GM21717 (cell line): Measurements from ENCODE around the gene CREG1.
"Not testable (repeated sequence)": the region's sequence is repeated elsewhere in the genome, so short reads cannot be mapped to it uniquely, and the experiment has no call there.

Source experiments
- ATAC-seq: cut with Tn5 transposase; IDR thresholded peaks from one replicate; pipeline ENCODE4 v1.9.1; 2021; ENCODE audit warnings: mild to moderate bottlenecking, moderate library complexity; ENCODE audit not compliant: unreplicated experiment

Gene CREG1

DNA sequence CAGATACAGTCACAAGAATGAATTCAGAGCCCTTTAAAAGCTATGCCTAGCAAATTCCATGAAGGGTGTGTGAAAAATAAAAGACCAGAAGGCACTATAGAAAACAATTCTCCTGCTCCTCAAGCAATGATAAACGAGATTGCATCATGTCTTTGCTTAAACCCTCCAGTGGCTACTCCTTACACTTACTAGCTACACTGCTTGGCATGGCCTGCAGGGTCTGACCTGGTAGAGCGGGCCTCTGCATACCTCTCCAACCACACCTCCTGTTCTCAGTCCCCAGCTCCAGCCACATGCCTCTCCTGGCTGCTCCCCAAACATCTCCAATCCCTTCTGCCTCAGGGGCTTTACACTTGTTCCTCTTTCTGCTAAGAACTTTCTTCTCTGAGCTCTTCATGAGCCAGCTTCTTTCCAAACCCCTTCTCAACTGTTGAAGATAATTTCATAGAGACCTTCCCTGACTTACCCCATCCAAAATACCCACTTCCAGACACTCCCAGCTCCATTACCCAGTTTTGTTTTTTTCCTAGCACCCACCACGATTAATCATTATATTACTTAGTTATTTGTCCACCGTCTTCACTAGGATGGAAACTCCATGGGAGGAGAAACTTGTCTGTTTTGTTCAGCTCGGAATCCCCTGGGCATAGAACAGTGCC lies 11.2 kb upstream of the CREG1 start:
- no peak for ATAC-seq

DNA sequence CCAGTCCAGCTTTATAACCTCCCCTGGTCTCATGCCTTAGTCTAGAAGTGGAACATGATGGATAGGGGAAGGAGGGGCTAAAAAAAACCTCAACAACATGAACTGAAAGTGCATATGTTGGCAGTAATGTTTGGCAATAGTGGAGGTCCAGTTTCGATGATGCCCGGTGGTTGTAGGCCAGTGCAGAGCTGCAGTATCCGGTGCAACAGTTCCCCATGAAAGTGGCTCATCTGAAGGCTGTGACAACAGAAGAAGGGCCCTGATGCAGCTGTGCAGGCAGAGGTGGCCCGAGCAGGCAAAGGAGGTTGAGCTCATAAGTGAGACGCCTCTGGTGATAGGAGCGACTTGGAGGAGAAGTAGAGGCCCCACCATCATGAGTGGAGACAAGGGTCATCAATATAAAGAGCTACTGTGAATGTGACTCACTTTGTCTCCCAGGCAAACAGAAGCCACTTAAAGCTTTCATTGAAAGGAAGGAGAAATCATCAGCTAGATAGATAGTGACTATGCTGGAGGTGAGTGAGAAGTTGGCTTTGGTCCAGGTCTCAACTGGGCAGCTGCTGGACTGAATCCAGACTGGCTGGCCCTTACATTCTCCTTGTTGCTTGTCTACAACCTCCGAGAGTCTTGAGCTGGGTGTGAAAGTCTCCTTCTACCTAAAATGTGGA lies 10.2 kb upstream of the CREG1 start:
- no peak for ATAC-seq

DNA sequence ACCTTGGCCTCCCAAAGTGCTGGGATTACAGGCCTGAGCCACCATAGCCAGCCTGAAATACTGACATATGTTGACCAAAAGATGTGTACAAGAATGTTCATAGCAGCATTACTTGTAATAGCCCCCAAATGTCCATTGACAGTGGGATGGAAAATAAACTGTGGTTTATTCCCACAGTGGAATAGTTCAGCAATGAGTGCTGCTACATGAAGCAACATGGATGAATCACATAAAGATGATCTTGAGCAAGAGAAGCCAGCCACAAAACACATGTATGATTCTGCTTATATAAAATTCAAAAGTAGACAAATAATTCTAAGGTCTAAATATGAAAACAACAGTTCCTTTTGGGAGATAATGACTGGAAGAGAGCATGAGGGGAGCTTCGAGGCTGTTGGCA lies 9.1 kb upstream of the CREG1 start:
- no peak for ATAC-seq

DNA sequence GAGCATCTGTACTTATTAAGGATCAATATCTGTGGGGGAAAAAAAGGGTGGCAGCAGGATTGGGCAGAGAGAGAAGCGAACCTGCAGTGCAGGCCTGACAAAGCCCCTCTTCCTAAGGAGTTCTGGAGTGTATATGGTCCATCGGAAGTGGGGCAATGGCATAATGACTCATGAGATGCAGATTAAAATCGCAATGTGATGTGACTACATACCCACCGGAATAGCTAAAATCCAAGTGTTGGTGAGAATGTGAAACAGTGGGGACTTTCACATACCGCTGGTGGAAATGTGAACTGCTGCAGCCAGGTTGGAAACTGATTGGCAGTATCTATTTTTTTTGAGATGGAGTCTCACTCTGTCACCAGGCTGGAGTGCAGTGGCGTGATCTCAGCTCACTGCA lies 8.2 kb upstream of the CREG1 start:
- ATAC-seq, result no peak

DNA sequence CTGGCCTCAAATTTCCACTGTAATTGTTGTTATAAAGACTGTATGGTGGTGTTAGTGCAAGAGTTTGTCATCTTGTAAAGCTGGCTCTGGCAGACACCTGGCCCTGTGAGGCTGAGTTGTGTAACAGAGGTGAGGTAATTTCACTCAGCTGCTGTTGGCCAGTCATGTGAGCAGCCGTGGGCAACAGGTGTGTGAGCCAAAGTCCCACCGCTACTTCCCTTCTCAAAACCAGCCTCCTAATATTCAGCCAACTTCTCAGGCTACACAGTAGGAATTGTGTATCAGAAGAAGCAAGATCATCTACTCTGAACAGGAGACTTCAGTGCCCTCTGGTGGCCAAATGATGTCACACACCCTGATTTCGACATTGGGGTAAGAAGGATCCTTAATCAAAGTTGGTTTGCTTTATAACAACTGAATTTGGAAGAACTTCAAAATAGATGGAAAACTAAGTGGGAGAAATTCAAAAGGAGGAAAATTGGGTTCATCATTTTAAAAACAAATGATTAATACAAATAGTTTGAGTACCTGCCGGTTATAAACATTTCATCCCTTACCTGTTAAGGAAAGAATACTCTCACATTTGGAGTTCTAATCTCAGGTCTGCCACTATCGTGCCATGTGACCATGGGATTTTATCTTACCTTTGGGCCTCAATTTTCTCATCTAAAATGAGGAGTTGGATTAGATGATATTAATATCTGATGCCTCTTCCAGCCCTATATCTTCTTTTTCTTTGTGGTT lies 2.6 kb upstream of the CREG1 start:
- no peak for ATAC-seq

DNA sequence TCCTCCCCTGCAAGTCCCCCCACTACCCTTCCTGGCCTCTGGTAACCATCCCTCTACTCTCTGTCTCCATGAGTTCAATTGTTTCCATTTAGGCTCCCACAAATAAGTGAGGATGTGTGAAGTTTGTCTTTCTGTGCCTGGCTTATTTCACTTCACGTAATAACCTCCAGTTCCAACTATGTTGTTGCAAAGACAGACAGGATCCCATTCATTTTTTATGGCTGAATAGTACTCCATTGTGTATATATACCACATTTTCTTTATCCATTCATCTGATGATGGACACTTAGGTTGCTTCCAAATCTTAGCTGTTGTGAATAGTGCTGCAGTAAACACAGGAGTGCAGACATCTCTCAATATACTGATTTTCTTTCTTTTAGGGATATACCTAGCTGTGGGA lies 1.5 kb upstream of the CREG1 start:
- ATAC-seq, result not testable (repeated sequence)

DNA sequence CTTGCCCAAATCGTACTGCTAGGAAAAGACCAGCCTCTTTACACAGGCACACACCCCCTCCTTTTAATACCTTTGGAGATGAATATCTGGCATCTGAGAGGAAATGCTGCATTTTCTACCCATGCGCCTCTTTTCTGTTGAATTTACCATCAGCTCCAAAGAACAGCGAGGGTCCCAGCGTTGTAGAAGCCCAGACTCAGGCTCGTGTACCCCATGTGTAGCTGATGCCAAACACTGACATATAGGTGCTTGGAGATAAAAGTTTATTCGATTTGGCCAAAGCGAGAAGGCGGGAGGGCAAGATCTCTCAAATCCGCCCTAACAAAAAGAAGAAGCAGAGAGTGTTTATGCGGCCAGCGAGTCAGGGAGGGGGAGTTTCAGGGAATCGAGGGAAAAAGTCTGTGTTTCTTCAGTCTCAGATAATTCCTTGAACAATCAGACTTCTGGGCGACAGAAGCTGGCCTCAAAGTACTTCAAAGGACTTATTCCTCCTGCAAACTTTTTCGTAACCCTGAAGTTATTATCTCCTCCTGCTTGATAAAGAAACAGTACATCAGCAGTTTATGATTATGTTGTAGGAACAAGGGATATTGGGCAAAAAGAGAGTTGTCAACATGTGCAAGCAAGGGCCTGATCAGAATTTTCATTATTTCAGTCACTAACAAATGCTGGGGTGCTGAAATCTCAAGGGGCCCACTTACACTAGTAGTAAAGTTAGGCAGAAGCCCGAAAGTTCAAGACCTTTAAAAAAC lies 642 bp upstream of the CREG1 start:
- ATAC-seq, result peak; percentile 25

DNA sequence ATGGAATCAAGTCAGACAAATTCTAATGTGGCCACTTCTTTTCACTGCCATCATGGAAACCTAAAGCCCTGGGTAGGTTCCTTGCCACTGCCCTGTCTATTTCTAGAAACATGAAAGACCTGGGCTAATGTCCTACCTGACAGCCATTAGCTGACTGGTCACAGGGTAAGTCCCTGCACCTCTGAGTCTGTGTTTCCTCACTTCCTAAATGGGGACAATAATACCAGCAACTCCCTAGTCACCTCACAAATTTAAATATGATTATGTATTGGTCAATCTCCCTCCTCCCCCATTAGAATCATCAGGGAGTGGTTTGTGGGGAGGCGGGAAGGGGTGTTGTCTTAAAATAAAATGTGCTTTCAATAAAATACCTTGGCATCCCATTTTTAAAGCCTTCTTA lies 2.2 kb downstream of the CREG1 start:
- no peak for ATAC-seq

DNA sequence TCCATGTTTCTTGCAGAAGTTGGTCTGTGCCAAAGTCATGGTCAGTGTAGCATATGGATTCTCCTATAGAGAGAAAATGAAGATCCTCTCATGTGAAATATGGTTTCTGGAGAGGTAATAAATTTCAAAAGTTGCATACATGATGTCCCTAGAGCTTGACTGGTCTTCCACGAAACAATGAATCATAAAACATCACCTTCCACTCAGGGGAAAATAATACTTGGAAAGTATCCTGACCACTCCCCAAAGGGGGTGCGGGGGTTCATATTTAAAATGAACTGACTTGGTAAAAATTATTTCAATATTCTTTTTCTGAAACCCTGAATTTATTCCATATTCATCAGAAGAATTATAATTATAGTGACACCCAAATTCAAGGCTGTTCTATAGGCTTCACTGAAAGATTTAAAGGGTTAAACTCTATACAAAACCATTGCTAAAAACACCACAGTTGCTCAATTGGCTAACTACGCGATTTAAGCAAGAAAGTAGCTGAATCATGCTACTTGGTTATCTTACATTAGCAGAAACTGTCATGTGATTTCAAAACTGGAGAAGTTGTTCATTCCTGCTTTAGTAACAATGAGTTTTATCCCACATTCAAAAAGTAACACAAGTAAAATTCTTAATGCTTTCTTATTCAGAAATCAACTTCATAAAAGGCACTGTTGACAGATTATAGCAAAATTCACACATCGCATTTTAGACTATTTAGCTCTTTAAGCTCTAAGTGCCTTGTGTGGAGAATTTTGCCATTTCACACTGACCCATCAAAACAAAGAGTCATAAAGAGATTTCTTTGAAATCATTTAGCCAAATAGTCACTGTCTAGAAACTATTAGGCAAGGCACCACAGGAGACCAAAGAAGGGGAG lies 5.3 kb downstream of the CREG1 start:
- no peak for ATAC-seq

DNA sequence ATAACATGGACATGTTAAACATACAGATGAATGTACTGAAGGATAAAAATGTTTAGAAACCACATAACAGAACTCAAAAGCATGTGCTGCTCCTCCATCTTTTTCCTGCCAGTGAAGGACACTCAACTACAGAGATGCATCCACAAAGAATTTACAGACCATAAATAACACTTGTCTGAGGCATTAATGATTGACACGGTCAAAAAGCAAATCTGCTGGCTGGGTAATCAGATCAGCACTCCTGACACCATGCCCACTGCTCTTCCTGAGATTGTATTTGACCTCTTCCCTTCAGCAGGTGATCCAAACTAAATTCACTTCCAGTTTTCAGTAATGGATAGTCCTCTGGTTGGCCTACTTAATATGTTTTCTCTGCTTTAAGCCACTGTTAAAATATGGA lies 6.6 kb downstream of the CREG1 start:
- no peak for ATAC-seq

DNA sequence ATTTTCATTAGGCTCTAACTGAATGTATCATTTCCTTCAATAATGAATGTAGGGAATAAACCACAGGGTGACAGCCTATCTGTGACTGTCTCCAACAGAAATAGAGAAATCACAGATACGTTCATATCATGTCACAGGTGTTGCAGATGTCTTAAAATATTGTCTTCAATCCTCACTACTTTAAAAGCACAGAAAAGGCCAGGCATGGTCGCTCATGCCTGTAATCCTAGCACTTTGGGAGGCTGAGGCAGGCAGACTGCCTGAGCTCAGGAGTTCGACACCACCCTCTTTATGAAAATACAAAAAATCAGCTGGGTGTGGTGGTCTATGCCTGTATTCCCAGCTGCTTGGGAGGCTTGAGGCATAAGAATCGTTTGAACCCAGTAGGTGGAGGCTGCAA lies 8.2 kb downstream of the CREG1 start:
- ATAC-seq, result no peak

DNA sequence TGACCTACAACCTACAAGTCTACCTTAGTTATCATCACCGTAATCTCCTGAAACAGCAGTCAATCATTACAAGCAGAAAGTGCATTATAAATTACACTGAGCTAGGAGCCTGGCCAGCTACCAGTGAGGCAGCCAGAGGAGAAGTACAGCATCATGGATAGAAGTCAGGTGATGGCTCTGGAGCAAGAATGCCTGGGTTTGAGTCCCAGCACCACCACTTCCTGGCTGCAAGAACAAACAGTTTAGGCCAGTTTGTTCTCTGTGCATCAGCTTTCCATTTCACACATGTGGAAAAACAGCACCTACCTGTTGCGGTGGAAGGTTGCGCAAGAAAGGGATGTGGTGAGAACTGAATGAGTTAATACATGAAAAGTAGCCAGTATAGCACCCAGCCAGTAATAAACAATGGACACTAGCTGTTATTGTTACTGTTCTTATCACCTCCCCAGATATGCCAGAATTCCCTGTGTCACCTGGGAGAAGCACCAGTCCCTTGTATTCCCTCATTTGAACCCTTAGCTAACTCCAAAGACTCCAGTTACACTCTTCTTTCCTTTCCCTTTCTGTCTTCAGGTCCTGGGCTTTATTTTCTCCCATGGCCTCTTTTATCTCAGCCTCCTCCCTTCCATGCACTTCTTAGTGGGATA lies 9.0 kb downstream of the CREG1 start:
- ATAC-seq, result no peak

DNA sequence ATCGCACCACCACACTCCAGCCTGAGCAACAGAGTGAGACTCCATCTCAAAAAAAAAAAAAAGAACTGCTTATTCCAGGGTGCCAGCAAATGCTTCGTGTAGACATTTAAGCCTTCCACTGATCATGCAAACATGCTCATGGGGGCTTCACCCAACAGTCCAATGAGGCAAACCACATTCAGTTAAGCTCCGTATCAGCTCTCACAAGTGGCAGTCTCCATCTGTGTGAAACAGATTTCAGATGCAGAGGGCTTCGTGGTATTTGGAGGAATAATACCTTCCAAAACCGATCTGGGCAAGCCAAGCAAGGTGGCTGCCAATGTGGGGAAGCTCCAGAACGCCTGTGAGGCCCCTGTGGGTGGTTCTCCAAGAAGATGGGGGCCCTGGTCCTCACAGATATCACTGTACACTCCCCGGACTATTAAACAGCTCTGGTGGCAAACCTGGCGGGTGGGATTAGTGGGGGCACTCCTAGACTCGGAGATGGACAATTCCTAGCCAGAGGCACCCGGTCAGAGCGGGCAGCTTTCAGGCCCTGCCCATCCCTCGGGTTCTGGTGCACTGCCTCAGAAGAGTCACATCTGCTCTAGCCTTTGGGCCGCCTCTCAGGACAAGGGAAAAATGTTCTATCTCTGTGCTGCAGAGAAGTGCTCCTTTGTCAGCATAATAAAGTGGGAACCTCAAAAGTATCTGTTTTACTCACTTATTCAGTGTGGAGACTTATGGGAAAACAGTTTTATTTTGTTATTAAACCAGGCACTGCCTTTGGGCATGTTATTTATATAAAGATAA lies 10.2 kb downstream of the CREG1 start:
- no peak for ATAC-seq

DNA sequence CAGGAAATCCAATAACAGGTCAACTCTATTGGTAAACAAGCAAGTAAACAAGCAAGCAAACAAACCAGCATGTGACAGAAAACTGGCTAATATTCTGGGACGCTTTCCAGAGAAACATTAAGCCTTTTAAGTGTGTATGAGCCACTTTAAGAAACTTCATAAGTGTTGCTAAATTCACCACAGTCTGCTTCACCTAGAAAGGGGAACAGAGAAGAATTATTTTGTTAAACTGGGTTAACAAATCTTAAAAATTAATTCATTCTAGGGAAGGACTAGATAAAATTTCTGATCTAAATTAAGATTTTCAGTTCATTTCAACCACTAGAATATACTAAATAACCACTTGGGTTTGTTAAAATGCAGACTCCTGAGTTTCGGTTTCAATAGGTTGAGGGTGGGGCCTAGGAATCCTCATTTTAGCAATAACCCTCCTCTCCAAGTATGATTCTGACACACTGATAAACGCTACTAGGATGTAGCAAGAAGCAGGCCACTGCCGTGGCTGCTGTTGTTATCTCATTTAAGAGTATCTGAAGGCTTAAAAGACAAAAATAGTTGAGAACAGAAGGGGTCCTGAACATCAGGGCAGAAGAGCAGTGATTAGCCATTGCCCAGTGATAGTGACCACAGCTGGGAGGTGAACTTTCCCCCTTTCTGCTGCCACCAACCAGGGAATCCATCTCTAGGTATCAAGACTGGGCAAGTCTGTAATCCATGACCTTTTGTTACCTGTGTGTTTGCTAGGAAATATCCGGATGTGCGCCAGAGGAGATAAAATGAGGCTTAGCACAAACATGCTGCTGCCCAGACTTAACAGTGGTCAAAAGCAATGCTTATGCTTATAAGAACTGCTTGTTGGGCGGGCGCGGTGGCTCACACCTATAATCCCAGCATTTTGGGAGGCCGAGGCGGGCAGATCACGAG lies 11.2 kb downstream of the CREG1 start:
- ATAC-seq, result no peak

DNA sequence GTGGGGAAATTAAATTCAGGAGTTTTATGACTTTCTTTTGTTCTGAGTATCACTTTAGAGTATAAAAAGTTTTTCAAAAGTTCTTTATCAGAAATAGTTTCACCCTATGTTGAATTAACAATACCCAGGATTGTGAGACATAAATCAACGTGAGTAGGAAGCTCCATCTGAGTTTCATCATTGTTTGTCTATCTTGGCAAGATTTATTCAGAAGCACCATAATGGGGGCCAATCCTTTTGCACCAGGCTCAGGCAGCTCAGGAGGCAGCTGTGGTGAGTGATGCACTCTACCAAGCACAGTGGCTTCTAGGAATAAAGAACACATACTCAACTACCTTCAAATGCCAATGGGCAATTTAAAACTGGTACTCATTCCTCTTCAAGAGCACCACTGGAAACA lies 12.0 kb downstream of the CREG1 start:
- ATAC-seq, result no peak

DNA sequence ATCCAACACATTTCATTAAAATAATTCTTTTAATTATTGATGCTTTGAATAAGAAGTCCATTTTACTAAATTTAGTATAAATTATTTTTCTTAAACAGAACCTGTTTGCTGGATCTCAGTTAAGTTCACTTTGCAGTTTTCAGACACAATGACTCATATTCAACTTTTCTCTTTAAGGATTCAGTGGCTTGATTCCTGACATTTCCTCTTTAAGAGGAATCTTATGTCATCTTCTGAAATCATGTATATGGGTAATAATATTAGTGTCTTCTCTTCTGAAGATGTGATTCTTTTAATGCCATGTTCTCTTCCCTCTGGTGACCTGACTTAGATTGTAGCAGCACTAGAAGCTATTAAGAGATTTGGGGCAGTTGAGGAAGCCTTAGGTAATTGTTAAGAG lies 12.6 kb downstream of the CREG1 start:
- no peak for ATAC-seq

DNA sequence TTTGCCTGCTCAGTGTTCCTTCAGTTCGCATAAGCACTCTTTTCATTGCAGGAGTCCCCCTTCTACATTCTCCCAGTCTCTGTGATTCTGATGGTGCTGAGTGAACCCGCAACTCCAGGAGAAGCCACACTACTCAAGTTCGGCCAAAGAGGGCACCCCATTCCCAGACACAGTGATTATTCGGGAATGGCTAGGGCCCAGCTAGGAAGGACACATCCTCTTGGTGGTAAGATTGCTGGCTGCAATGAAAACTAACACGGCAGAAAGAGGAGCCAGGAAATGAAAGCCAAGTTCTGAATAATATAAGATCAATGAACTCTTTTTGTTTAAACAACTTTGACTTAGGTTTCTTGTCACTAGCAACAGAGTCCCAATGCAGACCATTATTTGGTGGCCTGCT lies 14.9 kb downstream of the CREG1 start:
- no peak for ATAC-seq

DNA sequence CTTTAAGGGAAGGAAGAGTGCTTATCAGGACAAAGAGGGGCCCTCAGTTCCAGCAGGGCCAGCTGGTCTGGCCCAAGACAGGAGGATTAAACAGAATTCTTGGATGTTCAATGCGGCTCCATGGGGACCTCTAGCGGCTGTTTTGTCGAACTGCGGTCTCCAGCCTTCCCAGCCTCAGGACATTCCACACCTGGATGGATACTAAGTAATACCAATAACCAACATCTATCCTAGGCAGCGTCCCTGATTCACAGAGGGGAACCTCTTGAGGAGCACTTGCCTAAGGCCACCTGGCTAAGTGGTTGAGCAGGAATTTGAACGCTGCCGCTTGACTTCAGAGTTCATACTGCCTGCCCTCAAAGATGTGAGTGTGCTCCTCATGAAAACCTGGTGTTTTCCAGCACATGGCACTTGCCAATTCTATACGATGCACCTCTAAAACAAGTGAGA lies 19.7 kb downstream of the CREG1 start:
- no peak for ATAC-seq
